Activated naive CD8-positive, alpha-beta T cell treated with anti-CD3 and anti-CD28 coated beads, Interleukin-2, amount 10 ng/mL, durations not matched to agents 7 days and 5 days (primary cell): ENCODE results near the gene NOBOX. TPM values are rescaled to one million over a fixed set of nuclear protein-coding genes. Genes with fewer than 3 reads are reported as not detected.
"Not testable (repeated sequence)": the region's sequence is repeated elsewhere in the genome, so short reads cannot be mapped to it uniquely, and the experiment has no call there.

ENCODE experiments used
- ATAC-seq: fragments of 150-1000 bp; cut with Tn5 transposase; one replicate; pipeline ENCODE4 v1.10.0; 2021; ENCODE audit warnings: low read depth, moderate library complexity
- POLR2A ChIA-PET: fragments of 350-600 bp; sonication (Branson Sonifier 250); formaldehyde crosslinking; loops from one replicate; lab custom pipeline; 2021; ENCODE audit warnings: antibody characterized with exemption; lab: Charles Lee
- DNase-seq: peaks from one replicate; pipeline ENCODE4 v3.0.0; 2021
- H3K27ac Mint-ChIP-seq: one replicate; pipeline ENCODE4 v1.8.0; 2022; ENCODE audit warnings: mild to moderate bottlenecking, mixed read lengths
- H3K27me3 Mint-ChIP-seq: one replicate; pipeline ENCODE4 v1.8.0; 2022; ENCODE audit warnings: mild to moderate bottlenecking, moderate library complexity, mixed read lengths
- H3K36me3 Mint-ChIP-seq: one replicate; pipeline ENCODE4 v1.8.0; 2021; ENCODE audit warnings: mild to moderate bottlenecking, mixed read lengths
- H3K4me1 Mint-ChIP-seq: one replicate; pipeline ENCODE4 v1.8.0; 2021; ENCODE audit warnings: mixed read lengths
- H3K4me3 Mint-ChIP-seq: one replicate; pipeline ENCODE4 v1.8.0; 2022; ENCODE audit warnings: mild to moderate bottlenecking, moderate library complexity, mixed read lengths
- H3K9me3 Mint-ChIP-seq: one replicate; pipeline ENCODE4 v1.8.0; 2021; ENCODE audit warnings: mixed read lengths
- total RNA-seq, 2 experiments: library from RNA; stranded (reverse); gene quantifications; one replicate each; pipeline ENCODE4 v1.2.3, GENCODE V29; 2021

The NOBOX gene
- not detected for total RNA-seq

DNA sequence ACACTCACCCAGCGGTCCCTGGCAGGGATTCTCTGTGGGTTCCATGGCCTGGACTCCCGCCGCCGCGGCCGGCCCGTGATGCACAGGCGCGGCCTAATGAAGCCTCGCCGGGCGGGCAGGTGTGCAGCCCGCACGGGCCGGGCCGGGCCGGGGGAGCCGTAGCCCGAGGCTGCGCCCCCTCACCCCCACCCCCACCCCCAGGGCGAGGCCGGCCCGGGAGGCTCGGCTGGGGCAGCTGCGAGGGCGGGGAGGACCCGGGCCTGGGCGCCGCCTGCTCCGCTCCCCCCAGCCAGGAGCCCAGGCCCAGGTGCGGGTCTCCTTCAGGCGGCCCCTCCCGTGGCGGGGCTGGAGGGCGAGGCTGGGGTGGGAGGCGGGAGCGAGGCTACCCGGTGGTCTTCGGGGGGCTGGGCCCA is at the start of gene NOBOX:
TSS of gene NOBOX (minus strand) at position 45 of the 413 bp plus-strand sequence.
- no peak for ATAC-seq
- H3K36me3 Mint-ChIP-seq = no peaks in the 10 kb centered on the region

DNA sequence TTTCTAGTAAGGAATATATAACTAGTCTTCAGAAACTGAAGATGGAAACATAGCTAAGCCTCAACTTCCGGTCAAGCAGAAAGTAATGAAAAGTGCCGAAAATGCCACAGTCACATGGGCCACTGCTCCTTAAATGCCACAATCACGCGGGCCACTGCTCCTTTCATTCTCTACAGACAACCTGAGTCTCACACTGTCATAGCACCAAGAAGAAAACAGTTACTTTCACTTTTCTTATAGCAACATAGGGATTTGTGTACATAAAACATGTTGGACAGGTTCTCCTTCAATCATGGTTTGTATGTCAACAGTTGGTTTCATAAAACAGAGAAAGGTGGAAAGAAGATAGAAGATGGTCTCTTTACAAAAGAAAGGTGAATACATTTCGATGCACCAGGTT is 48.6 kb upstream of the NOBOX start:
- H3K4me3 Mint-ChIP-seq = no peak overlapping the region
- POLR2A ChIA-PET = no interaction called here
- H3K36me3 Mint-ChIP-seq = peaks cover 16% of the 10 kb centered on the region
- DNase-seq (no peak), ATAC-seq (no peak)
- H3K27me3 Mint-ChIP-seq = no peaks in the 10 kb centered on the region
- H3K27ac Mint-ChIP-seq = no peak overlapping the region
- no peaks in the 10 kb centered on the region for H3K4me1 Mint-ChIP-seq
- peaks cover 10% of the 10 kb centered on the region for H3K9me3 Mint-ChIP-seq

More for the DNA sequence above, at the start of gene NOBOX:
- POLR2A ChIA-PET = no interaction called here
- Mint-ChIP-seq H3K27me3 (no peaks in the 10 kb centered on the region), H3K4me3 (no peak within 1 kb of the TSS), H3K4me1 (no peaks in the 10 kb centered on the region), H3K27ac (no peak within 1 kb of the TSS), H3K9me3 (no peaks in the 10 kb centered on the region)
- DNase-seq = no peak

DNA sequence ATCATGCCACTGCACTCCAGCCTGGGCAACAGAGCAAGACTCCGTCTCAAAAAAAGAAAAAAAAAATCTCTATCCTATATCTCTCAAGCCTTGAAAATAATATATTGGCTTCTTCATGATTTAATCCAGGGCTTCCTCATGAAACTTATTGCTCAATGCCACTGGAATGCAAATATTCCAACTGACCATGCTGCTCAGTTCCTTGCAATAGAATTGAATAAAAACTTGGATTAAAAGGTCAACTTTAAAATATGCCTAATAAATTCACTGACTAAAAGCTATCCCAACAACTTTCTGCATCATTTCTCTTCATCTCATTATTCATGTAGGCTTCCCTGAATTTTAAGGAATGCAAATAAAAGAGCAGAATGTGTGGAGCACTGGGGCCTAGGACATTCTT is 42.1 kb upstream of the NOBOX start:
- ATAC-seq = no peak
- Mint-ChIP-seq H3K4me1 (no peaks in the 10 kb centered on the region), H3K36me3 (peaks cover 5% of the 10 kb centered on the region), H3K9me3 (no peaks in the 10 kb centered on the region), H3K4me3 (no peak overlapping the region), H3K27me3 (no peaks in the 10 kb centered on the region), H3K27ac (no peak overlapping the region)
- POLR2A ChIA-PET = no interaction called here
- no peak for DNase-seq

DNA sequence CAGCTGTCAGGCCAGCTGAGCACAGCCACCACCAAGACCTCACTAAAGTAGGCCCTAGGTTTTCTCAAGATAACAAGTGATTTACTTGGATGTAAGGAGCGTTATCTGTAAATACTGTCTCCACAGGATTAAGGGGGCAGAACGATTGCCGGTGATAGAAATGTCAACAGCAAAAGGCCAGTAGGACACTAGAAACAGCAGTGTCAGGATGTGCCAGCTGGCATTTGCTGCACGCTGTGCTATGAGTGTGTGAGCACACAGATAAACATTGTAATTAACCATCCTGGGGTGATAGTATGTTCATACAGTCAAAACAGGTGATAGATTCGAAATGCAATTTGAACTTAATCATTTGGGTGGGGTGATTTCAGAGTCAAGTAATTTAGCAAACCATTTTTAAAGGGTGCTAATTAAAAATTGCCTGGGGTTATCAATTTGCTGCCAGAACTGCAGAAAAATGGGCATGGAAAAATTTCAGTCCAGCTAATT is 36.3 kb upstream of the NOBOX start:
- ATAC-seq (no peak), DNase-seq (no peak)
- Mint-ChIP-seq H3K27me3 (no peaks in the 10 kb centered on the region), H3K36me3 (no peaks in the 10 kb centered on the region), H3K9me3 (no peaks in the 10 kb centered on the region), H3K27ac (no peak overlapping the region), H3K4me3 (no peak overlapping the region), H3K4me1 (no peaks in the 10 kb centered on the region)
- POLR2A ChIA-PET = no interaction called here

DNA sequence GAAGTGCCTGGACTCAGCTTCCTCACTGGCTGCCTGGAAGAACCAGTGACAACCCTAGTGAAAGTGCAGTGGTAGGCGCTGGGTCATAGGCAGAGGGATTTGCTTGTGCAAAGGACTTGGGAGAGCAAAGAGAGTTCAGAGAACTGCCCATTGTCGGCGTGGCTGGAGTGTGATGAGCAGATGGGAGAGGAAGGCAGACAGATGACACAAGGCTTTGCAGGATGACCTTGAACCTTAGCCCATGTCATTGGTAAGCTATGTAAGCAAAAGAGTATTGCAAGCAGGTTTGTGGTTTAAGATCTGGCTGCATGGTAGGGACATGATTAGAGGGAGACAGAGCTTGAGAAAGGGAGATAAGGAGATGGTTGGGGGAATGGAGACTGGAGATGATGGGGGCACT is 35.3 kb upstream of the NOBOX start:
- no peak for ATAC-seq
- no peaks in the 10 kb centered on the region for H3K27me3 Mint-ChIP-seq
- POLR2A ChIA-PET = no interaction called here
- DNase-seq = no peak
- no peak overlapping the region for H3K27ac Mint-ChIP-seq
- no peak overlapping the region for H3K4me3 Mint-ChIP-seq
- H3K4me1 Mint-ChIP-seq = no peaks in the 10 kb centered on the region
- no peaks in the 10 kb centered on the region for H3K36me3 Mint-ChIP-seq
- H3K9me3 Mint-ChIP-seq = no peaks in the 10 kb centered on the region

DNA sequence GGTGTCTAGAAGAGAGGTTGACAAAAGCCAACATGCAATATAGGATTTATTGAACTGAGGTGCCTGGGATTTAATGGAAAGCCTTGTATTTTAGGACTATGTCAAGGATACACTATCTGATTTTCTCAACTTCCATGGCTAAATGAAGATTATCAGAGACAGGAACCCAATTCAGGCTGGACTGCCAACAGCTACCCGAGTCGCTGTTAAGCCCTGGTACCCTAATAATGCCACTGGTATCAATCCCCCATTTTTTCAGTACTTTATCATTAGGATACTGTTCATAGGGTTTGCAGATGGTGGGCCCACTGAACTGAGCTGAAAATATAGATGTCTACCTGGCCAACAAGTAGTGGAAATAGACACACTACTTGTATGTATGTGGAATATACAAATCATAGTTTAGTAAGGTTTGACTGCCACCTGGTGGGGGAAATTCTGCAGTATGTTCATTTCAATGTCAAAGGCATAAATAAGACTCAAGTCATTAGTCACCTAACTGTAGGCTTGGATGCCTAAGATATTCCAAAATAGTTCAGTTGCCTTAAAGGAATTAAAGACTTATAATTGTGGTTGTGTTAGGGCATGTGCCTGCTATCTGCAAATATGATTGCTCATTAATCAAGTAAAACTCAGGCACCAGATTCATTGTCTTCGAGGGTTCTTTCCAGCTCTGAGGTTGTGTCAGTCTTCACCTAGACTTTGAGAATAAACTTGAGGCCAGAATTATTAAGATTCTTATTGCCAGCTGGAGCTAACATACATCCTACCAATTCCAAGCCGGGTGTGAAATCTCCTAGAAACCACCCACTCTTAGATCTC is 34.1 kb upstream of the NOBOX start:
- POLR2A ChIA-PET = no interaction called here
- H3K27ac Mint-ChIP-seq = no peak overlapping the region
- ATAC-seq = no peak

DNA sequence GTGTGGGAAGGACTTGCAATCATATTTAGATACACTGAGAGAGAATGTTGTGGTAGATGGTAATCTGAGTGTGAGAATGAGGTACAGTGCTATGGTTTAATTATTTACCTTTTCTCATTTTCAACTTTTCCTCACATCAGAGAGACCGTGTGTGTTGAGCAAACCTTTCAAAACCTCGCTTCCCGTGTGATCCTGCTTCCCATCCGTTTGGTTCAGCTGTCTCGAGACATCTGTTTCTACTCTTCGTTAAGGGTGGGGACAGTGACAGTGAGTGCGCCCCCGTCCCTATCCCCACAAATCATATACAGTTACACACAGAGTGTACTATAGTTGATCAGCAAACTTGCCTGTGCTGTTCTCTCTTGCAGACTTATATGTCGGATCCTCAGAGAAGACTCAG is 33.0 kb upstream of the NOBOX start:
- Mint-ChIP-seq H3K4me3 (no peak overlapping the region), H3K27ac (no peak overlapping the region), H3K9me3 (no peaks in the 10 kb centered on the region), H3K4me1 (no peaks in the 10 kb centered on the region), H3K36me3 (no peaks in the 10 kb centered on the region), H3K27me3 (peaks cover 6% of the 10 kb centered on the region)
- DNase-seq = no peak
- POLR2A ChIA-PET = no interaction called here
- ATAC-seq = no peak

More for the DNA sequence above, 34.1 kb upstream of the NOBOX start:
- DNase-seq = no peak
- Mint-ChIP-seq H3K4me1 (no peaks in the 10 kb centered on the region), H3K36me3 (no peaks in the 10 kb centered on the region), H3K9me3 (no peaks in the 10 kb centered on the region), H3K27me3 (peaks cover 6% of the 10 kb centered on the region), H3K4me3 (no peak overlapping the region)

DNA sequence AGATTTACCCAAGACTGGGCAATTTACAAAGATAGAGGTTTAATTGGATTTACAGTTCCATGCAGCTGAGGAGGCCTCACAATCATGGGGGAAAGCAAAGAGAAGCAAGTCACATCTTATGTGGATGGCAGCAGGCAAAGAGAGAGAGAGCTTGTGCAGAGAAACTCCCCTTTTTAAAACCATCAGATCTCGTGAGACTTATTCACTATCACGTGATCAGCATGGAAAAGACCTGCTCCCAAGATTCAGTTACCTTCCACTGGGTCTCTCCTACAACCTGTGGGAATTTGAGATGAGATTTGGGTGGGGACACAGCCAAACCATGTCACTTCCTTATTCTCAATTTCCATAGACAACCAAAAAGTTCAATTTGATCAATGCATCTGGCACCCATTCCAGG is 24.9 kb upstream of the NOBOX start:
- DNase-seq = no peak
- Mint-ChIP-seq H3K27ac (no peak overlapping the region), H3K9me3 (peaks cover 16% of the 10 kb centered on the region), H3K27me3 (peaks cover 4% of the 10 kb centered on the region), H3K4me3 (no peak overlapping the region), H3K36me3 (no peaks in the 10 kb centered on the region), H3K4me1 (no peaks in the 10 kb centered on the region)
- POLR2A ChIA-PET = no interaction called here
- ATAC-seq = no peak

DNA sequence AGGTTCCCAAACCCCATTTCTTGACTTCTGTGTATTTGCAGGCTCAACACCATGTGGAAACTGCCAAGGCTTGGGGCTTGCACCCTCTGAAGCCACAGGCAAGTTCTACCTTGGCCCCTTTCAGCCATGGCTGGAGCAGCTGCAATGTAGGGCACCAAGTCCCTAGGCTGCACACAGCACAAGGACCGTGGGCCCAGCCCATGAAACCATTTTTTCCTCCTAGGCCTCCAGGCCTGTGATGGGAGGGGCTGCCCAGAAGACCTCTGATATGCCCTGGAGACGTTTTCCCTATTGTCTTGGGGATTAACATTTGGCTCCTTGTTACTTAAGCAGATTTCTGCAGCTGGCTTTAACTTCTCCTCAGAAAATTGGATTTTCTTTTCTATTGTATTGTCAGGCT is 24.0 kb upstream of the NOBOX start:
- DNase-seq, H3K36me3 Mint-ChIP-seq, POLR2A ChIA-PET, ATAC-seq, H3K27ac Mint-ChIP-seq, H3K4me3 Mint-ChIP-seq, H3K4me1 Mint-ChIP-seq, H3K27me3 Mint-ChIP-seq: not testable (repeated sequence)
- peaks cover 16% of the 10 kb centered on the region for H3K9me3 Mint-ChIP-seq

DNA sequence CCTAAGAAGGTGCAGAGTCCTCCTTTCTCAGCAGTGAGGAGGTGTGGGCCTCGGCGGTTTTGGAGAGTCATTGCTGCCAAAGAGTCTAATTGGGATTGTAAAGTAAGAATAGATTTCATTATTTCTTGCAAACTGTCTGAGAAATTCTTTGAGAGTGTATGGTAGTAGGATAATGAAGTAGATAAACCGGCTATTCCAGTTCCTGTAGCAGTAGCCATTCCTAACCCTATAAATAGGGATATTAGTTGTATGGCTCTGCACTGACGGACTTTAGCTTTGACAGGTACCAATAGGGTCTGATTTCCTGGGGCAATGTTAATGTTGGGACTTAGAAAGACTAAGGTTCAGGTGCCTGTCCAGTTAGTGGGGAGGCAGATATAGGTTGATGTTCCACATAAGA is 15.4 kb upstream of the NOBOX start:
- H3K4me1 Mint-ChIP-seq, H3K9me3 Mint-ChIP-seq, H3K4me3 Mint-ChIP-seq, POLR2A ChIA-PET, H3K27me3 Mint-ChIP-seq, ATAC-seq, H3K27ac Mint-ChIP-seq, DNase-seq, H3K36me3 Mint-ChIP-seq: not testable (repeated sequence)

DNA sequence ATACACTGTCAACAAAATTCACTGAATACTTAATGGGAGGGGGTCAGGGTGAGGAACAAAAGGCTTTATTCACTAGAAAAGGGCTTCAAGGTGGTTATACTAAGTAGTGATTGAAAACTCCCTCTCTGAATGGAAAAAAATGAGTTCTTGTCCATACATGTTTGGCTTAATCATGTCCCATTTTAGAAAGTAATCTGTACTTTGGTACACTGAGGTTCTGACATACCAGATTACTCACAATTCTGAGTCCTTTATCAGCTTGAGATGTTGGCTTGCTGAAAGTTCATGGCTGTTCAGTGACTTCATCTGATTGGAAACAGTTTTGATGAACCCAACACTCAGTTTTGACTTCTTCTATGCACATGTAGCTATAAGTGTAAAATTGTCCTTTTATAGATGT is 12.8 kb upstream of the NOBOX start:
- H3K27me3 Mint-ChIP-seq = peaks cover 16% of the 10 kb centered on the region
- H3K9me3 Mint-ChIP-seq = peaks cover 2% of the 10 kb centered on the region
- no peaks in the 10 kb centered on the region for H3K4me1 Mint-ChIP-seq
- DNase-seq = no peak
- H3K4me3 Mint-ChIP-seq = no peak overlapping the region
- no peak overlapping the region for H3K27ac Mint-ChIP-seq
- no peak for ATAC-seq
- H3K36me3 Mint-ChIP-seq = no peaks in the 10 kb centered on the region
- POLR2A ChIA-PET = no interaction called here

DNA sequence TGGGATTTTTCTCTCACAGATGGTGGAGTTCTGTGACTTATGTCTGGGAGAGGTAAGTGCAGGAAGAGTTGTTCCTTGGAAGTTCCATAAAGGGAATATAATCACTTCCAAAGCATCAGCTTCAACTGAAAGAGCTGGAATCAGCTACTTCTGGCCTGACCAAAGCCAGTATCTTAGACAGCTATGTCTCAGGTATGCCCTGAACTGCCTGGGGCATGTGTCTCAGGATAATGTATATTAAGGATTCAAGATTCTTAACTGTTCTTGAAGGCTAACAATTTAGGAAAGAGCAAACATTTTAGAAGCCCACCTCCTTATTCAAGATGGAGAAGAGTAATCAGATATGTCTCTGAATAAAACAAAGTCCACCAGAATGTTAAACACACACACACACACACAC is 12.4 kb upstream of the NOBOX start:
- Mint-ChIP-seq H3K9me3 (peaks cover 2% of the 10 kb centered on the region), H3K36me3 (no peaks in the 10 kb centered on the region), H3K27me3 (peaks cover 16% of the 10 kb centered on the region), H3K4me1 (no peaks in the 10 kb centered on the region), H3K4me3 (no peak overlapping the region), H3K27ac (no peak overlapping the region)
- ATAC-seq (no peak), DNase-seq (no peak)
- POLR2A ChIA-PET = no interaction called here

DNA sequence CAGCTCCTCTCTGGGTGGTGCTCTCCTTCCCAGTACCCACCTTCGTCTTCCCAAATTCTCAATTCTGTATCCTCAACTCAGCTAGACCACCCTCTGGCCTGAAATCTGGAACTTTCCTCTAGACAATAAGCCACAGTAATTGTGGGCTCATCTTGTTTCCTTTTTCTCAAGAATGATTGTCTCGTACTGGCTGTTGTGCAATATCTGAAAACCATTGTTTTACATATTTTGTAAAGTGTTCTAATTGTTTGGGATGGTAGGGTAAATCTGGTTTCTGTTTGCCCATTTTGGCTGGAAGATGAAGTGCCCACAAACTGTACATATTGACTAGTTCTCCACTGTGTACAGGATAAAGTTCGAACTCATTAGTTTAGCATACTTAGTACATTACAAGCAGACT is 11.3 kb upstream of the NOBOX start:
- Mint-ChIP-seq H3K27ac (no peak overlapping the region), H3K4me3 (no peak overlapping the region), H3K36me3 (no peaks in the 10 kb centered on the region), H3K4me1 (no peaks in the 10 kb centered on the region), H3K9me3 (peaks cover under 1% of the 10 kb centered on the region), H3K27me3 (peaks cover 19% of the 10 kb centered on the region)
- POLR2A ChIA-PET = no interaction called here
- ATAC-seq (no peak), DNase-seq (no peak)

DNA sequence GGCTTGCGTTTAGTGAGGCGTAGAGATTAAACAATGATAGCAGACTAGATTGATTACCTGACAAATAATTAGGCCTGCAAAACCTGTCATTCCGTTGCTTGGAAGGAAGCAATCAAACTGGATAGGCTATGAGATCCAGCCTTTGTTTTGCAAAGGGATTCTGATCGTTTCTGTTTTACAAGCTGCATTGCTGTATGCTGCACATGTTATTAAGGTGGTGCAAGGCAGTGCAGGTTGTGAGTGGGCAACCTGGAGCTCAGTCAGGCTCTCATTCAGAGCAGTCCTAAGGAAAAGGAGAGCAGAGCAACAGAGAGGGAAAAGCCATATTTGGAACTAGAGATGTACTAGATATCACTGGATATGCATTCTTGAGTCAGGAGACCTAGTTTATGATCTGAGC is 6.9 kb upstream of the NOBOX start:
- H3K27me3 Mint-ChIP-seq = peaks cover 18% of the 10 kb centered on the region
- DNase-seq (no peak), ATAC-seq (no peak)
- POLR2A ChIA-PET = no interaction called here
- no peaks in the 10 kb centered on the region for H3K36me3 Mint-ChIP-seq
- no peaks in the 10 kb centered on the region for H3K9me3 Mint-ChIP-seq
- no peaks in the 10 kb centered on the region for H3K4me1 Mint-ChIP-seq
- H3K27ac Mint-ChIP-seq = no peak overlapping the region
- H3K4me3 Mint-ChIP-seq = no peak overlapping the region
